GM12878 (cell line): Measurements from ENCODE around the gene DENND6A.

Experiments
- ASH2L ChIP-seq: fragments of 300-600, 200-600 bp; sonication (generic); IDR thresholded peaks from 2 replicates; pipeline ENCODE4 v1.6.1; 2017; ENCODE audit warnings: low read depth, mild to moderate bottlenecking, borderline replicate concordance
- CHD1 ChIP-seq: IDR thresholded peaks from 2 replicates; pipeline ENCODE4 v1.6.1; 2012; ENCODE audit warnings: low read depth, low read length, improper control_type of control experiment
- CTCF ChIP-seq, 3 experiments: IDR thresholded peaks in 2 of 3; conservative IDR thresholded peaks in 1 of 3; 2 replicates each; pipeline ENCODE4 v1.5.1; 2011; ENCODE audit warnings: low read depth in 3 of 3, low read length in 3 of 3, mild to moderate bottlenecking in 3 of 3, control low read depth in 2 of 3, moderate library complexity in 2 of 3, inconsistent platforms in 1 of 3, mixed read lengths in 1 of 3; ENCODE audit not compliant: control insufficient read depth in 2 of 3, insufficient read depth in 1 of 3; ENCODE audit errors: extremely low read depth in 1 of 3
- EZH2 ChIP-seq: IDR thresholded peaks from 2 replicates; pipeline ENCODE4 v1.6.1; 2012; ENCODE audit warnings: low read depth, mild to moderate bottlenecking, control low read depth, inconsistent platforms, low read length, borderline replicate concordance; ENCODE audit not compliant: control insufficient read depth
- FOS ChIP-seq: IDR thresholded peaks from 3 replicates; pipeline ENCODE4 v1.6.1; 2011; ENCODE audit warnings: borderline replicate concordance; ENCODE audit not compliant: insufficient read length; ENCODE audit errors: extremely low read depth
- MAX ChIP-seq: IDR thresholded peaks from 2 replicates; pipeline ENCODE4 v1.6.1; 2012; ENCODE audit warnings: low read depth, low read length, improper control_type of control experiment
- NFYB ChIP-seq: IDR thresholded peaks from 2 replicates; pipeline ENCODE4 v1.6.1; 2011; ENCODE audit warnings: low read depth, mild to moderate bottlenecking, low read length, improper control_type of control experiment, moderate library complexity; ENCODE audit not compliant: insufficient read depth
- PAX5 ChIP-seq: IDR thresholded peaks from 2 replicates; pipeline ENCODE4 v1.6.1; 2011; ENCODE audit warnings: low read depth, low read length, borderline replicate concordance
- RELB ChIP-seq: fragments of 450-650 bp; IDR thresholded peaks from 2 replicates; pipeline ENCODE4 v1.6.1; 2017; ENCODE audit warnings: low read depth, mild to moderate bottlenecking, moderate library complexity
- SIN3A ChIP-seq: IDR thresholded peaks from 2 replicates; pipeline ENCODE4 v1.6.1; 2012; ENCODE audit warnings: low read depth, low read length, improper control_type of control experiment
- TBL1XR1 ChIP-seq: IDR thresholded peaks from 2 replicates; pipeline ENCODE4 v1.6.1; 2012; ENCODE audit warnings: low read depth, low read length, improper control_type of control experiment

- TF ChIP-seq PAX5, result no peak
- no peak for TF ChIP-seq NFYB
- TF ChIP-seq CHD1, result no peak
- TF ChIP-seq RELB, result no peak
- TF ChIP-seq EZH2, result no peak
- TF ChIP-seq MAX, result no peak
- TF ChIP-seq FOS, result no peak
- no peak for TF ChIP-seq CTCF (IDR thresholded peaks at IDR 0.05 in 2 of 3, conservative IDR thresholded peaks at IDR 0.05 in 1 of 3; ENCODE audit: control insufficient read depth in 2 of 3, extremely low read depth in 1 of 3, insufficient read depth in 1 of 3, low read depth in 3 of 3, low read length in 3 of 3)
- TF ChIP-seq SIN3A, result no peak
- no peak for TF ChIP-seq TBL1XR1
- no peak for TF ChIP-seq ASH2L
These were observed 9.6 kb downstream of the DENND6A start for GRCh38 chr3:57683286-57683685.
